Measurements from ENCODE around the gene SPOPL.

- TF ChIP-seq CEBPB (IDR thresholded peaks at IDR 0.05) (no peak), NFIC (IDR thresholded peaks at IDR 0.05) (no peak), CREB1 (IDR thresholded peaks at IDR 0.05; ENCODE audit: low read depth) (no peak), USF1 (IDR thresholded peaks at IDR 0.05) (no peak), MAX (IDR thresholded peaks at IDR 0.05) (no peak), FOXM1 (IDR thresholded peaks at IDR 0.05; ENCODE audit: borderline replicate concordance, low read depth) (no peak), RAD21 (IDR thresholded peaks at IDR 0.05; ENCODE audit: low read depth) (no peak), YY1 (IDR thresholded peaks at IDR 0.05; ENCODE audit: low read depth) (no peak), EP300 (IDR thresholded peaks at IDR 0.05; ENCODE audit: borderline replicate concordance) (no peak), TEAD4 (IDR thresholded peaks at IDR 0.05) (no peak)
These were observed 16.6 kb upstream of the SPOPL start for GRCh38 chr2:138485019-138485418.
